ENCODE results near the gene KDM2B. TPM values are rescaled to one million over a fixed set of nuclear protein-coding genes. Genes with fewer than 3 reads are reported as not detected.

KDM2B gene
- total and polyA plus RNA-seq, 10 of the 15 experiments (the other 5 are each of a cell fraction or from before 2014, with no cell fraction given): 13.6 to 124 (median 40.4) TPM

DNA sequence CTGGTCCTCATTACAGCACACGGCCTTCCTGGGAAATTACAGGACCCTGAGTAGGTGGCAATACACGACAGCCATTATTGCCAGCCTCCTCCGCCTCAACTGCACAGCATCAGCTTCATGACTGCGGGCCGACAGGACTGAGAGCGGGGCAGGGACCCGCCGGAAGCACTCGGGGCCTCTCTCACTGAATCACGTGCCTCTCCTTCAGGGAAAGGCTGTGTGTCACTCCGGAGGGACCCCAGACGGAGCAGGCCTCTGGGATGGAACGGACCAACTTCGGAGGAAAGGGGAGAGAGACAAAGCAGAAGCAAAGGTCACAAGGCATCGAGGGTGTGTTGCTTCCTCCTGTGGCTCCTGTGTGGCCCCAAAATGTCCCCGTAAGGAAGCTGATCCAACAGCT, 90.9 kb downstream of the KDM2B start:
- Histone ChIP-seq H4K20me1 (ENCODE audit: control insufficient read depth, insufficient read depth) (no peaks in the 10 kb centered on the region), H3K4me2 (ENCODE audit: control insufficient read depth, insufficient read depth) (no peak overlapping the region), H3K9ac (ENCODE audit: control insufficient read depth, insufficient read depth, low read length) (no peak overlapping the region), H3K4me1 (ENCODE audit: control insufficient read depth, insufficient read depth, low read length) (peaks cover 5% of the 10 kb centered on the region), H3K36me3 (ENCODE audit: control insufficient read depth in 2 of 2, insufficient read depth in 2 of 2, low read length in 1 of 2) (peaks cover 14 to 21% of the 10 kb centered on the region in 2 experiments; a peak in 3 of 4 replicates), H3K79me2 (ENCODE audit: control insufficient read depth, insufficient read depth, low read length) (peaks cover 2% of the 10 kb centered on the region), H2AFZ (ENCODE audit: control insufficient read depth, low read depth, low read length) (no peak overlapping the region), H3K27ac (ENCODE audit: control insufficient read depth, insufficient read depth) (no peak overlapping the region), H3K4me3 (no peak overlapping the region), H3K9me3 (replicated peaks; ENCODE audit: control insufficient read depth, insufficient read depth, low read length) (no peaks in the 10 kb centered on the region), H3K27me3 (replicated peaks in 1 of 2; ENCODE audit: control insufficient read depth in 2 of 2, insufficient read depth in 2 of 2, low read length in 1 of 2) (no peaks in the 10 kb centered on the region)
- ChIA-PET RAD21 (ENCODE audit: unreplicated experiment) (interaction anchor here (1.4 kb wide), 1 partner anchor 182 kb away, joined by 4 read pairs; no protein-coding TSS in a partner anchor), SMC1A (ENCODE audit: uncharacterized antibody, unreplicated experiment) (interaction anchor here (1.4 kb wide), 1 partner anchor 179 kb away, joined by 4 read pairs; no protein-coding TSS in a partner anchor), POLR2A (interaction anchor here (0.5 kb wide), 1 partner anchor 182 kb away, joined by 3 read pairs; no protein-coding TSS in a partner anchor), CTCF (interaction anchor here (0.7 to 3.2 kb wide), 4 partner anchors 10 to 130 kb away, joined by 3 to 9 read pairs (median 3); no protein-coding TSS in a partner anchor)
- in situ Hi-C loops (cut with MboI) (loop anchor here (5.0 kb wide), 1 partner anchor 182 kb away; no protein-coding TSS in a partner anchor), intact Hi-C loops (cut with micrococcal nuclease; ENCODE audit: unreplicated experiment) (no loop called here)
- no TSS peak for BruUV-seq (replicated peaks)
- WGBS (ENCODE audit: insufficient coverage, insufficient replicate concordance, low lambda C conversion rate, missing lambda C conversion rate): 91% methylated on average over 16 of the region's 16 CpGs
- no peak for DNase-seq (ENCODE audit: low read depth, low spot score)
- no peak for FAIRE-seq
- no peak for ATAC-seq
- TF ChIP-seq NBN (IDR thresholded peaks at IDR 0.05): no peak
- no peak for TF ChIP-seq CREM (IDR thresholded peaks at IDR 0.05; ENCODE audit: low read depth)
- no peak for TF ChIP-seq ZNF687 (IDR thresholded peaks at IDR 0.05)
- no peak for TF ChIP-seq PBX3 (IDR thresholded peaks at IDR 0.05; ENCODE audit: insufficient replicate concordance, low read depth, low read length)
- no peak for TF ChIP-seq ZBTB40 (IDR thresholded peaks at IDR 0.05; ENCODE audit: borderline replicate concordance)
- TF ChIP-seq TAF1 (IDR thresholded peaks at IDR 0.05; ENCODE audit: borderline replicate concordance, low read depth, low read length): no peak
- TF ChIP-seq, protein P1, sequence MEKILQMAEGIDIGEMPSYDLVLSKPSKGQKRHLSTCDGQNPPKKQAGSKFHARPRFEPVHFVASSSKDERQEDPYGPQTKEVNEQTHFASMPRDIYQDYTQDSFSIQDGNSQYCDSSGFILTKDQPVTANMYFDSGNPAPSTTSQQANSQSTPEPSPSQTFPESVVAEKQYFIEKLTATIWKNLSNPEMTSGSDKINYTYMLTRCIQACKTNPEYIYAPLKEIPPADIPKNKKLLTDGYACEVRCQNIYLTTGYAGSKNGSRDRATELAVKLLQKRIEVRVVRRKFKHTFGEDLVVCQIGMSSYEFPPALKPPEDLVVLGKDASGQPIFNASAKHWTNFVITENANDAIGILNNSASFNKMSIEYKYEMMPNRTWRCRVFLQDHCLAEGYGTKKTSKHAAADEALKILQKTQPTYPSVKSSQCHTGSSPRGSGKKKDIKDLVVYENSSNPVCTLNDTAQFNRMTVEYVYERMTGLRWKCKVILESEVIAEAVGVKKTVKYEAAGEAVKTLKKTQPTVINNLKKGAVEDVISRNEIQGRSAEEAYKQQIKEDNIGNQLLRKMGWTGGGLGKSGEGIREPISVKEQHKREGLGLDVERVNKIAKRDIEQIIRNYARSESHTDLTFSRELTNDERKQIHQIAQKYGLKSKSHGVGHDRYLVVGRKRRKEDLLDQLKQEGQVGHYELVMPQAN (conservative IDR thresholded peaks at IDR 0.05): no peak
- TF ChIP-seq POLR2AphosphoS5 (IDR thresholded peaks at IDR 0.05; ENCODE audit: low read length): no peak

All from GM12878 (cell line).